Subcutaneous adipose tissue (tissue), 4 donors: ENCODE results near the gene PDSS2. TPM values are rescaled to one million over a fixed set of nuclear protein-coding genes. Genes with fewer than 3 reads are reported as not detected.

Experiments
- CTCF ChIP-seq: fragments of 450-650 bp; IDR thresholded peaks from one replicate; pipeline ENCODE4 v1.5.1; 2016; ENCODE audit warnings: low read depth, mild to moderate bottlenecking, control low read depth, antibody characterized with exemption, moderate library complexity
- total RNA-seq, 4 donors: library from RNA; depleted of rRNA; stranded (reverse); fragments of >200 nt; gene quantifications; one replicate each; pipeline ENCODE4 v1.1.0, GENCODE V29; 2016

Gene PDSS2
- total RNA-seq, 4 donors from 2014 or later, result 7.3 to 11.3 (median 8.9) TPM

- TF ChIP-seq CTCF, result no peak
Observed at GRCh38 chr6:107488174-107488874, 29.0 kb upstream of the PDSS2 start.

DNA sequence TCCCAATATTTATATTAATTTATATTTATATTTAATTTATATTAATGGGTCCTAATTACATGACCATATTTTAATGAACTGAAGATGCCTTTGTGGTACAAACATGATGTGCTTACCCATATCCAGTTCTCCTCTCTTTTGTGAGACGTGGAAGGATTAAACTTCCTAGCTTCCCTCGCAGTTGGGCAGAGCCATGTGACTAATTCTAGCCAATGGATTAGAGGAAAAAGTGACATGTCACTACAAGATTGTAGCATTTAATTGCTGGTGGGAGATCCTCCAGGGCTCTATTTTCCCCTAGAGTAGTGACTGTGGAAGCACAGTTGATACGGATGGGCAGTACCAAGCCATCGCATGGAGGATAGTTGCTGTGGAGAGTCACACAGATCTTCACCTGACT lies 25.8 kb upstream of the PDSS2 start:
- TF ChIP-seq CTCF, result no peak

GRCh38 chr6:107479089-107479690 lies 19.8 kb upstream of the PDSS2 start:
- no peak for TF ChIP-seq CTCF

- no peak for TF ChIP-seq CTCF
Observed at GRCh38 chr6:107473660-107474059, 14.3 kb upstream of the PDSS2 start.

GRCh38 chr6:107470364-107470763 lies 11.0 kb upstream of the PDSS2 start:
- no peak for TF ChIP-seq CTCF

DNA sequence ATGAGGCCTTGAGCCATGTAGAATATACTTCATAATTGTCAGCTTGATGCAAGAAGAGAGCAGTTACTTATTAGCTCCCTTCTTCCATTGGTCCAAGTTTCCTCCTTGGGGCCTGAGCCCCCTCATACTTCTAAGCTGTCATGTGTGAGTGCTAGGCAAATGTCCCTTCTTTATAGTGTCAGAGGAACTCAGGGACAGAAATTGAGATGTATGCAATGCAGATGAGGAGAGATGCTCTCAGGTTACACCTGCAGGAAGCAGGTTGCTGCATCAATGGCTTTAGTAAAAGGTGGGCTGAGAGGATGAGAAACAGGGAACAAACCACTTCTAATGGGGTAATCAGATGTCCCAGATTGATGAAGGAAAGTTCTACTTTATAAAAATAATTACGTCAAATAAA lies 6.7 kb upstream of the PDSS2 start:
- no peak for TF ChIP-seq CTCF

- no peak for TF ChIP-seq CTCF
Observed at GRCh38 chr6:107460083-107460631, 793 bp upstream of the PDSS2 start.
